Fibroblast of lung (primary cell): ENCODE results near the gene ZGRF1. TPM values are rescaled to one million over a fixed set of nuclear protein-coding genes. Genes with fewer than 3 reads are reported as not detected.
"Not testable (repeated sequence)": the region's sequence is repeated elsewhere in the genome, so short reads cannot be mapped to it uniquely, and the experiment has no call there.

ENCODE experiments used
- DNase-seq, 2 donors: peaks; one replicate each; pipeline versions ENCODE4 v3.0.0 to v3.0.0-alpha.2; 2010; ENCODE audit warnings: low read depth in 2 of 2
- H2AFZ ChIP-seq: 2 replicates; pipeline ENCODE4 v1.5.1; 2012; ENCODE audit warnings: low read length, control low read depth, inconsistent platforms
- H3K27ac ChIP-seq: 2 replicates; pipeline ENCODE4 v1.5.1; 2011; ENCODE audit warnings: low read length, control low read depth; ENCODE audit not compliant: insufficient read depth
- H3K27me3 ChIP-seq: 2 replicates; pipeline ENCODE4 v1.5.1; 2011; ENCODE audit warnings: mild to moderate bottlenecking, low read length; ENCODE audit not compliant: control insufficient read depth, insufficient read depth
- H3K36me3 ChIP-seq: 2 replicates; pipeline ENCODE4 v1.5.1; 2011; ENCODE audit warnings: low read length; ENCODE audit not compliant: control insufficient read depth, insufficient read depth
- H3K4me1 ChIP-seq: 2 replicates; pipeline ENCODE4 v1.5.1; 2011; ENCODE audit warnings: low read length; ENCODE audit not compliant: control insufficient read depth, insufficient read depth; ENCODE audit errors: extremely low read depth
- H3K4me2 ChIP-seq: 2 replicates; pipeline ENCODE4 v1.5.1; 2011; ENCODE audit warnings: low read length, control low read depth; ENCODE audit not compliant: insufficient read depth; ENCODE audit errors: extremely low read depth
- H3K4me3 ChIP-seq, 4 experiments: fragments of 200-600 bp in 1 of 4; sonication (generic) in 1 of 4; replicated peaks in 1 of 4; 2 replicates each; pipeline ENCODE4 v1.5.1; 2011 to 2016; ENCODE audit warnings: low read length in 4 of 4, low read depth in 3 of 4, mild to moderate bottlenecking in 3 of 4, control low read depth in 2 of 4, inconsistent platforms in 1 of 4, mixed read lengths in 1 of 4; ENCODE audit not compliant: insufficient read depth in 1 of 4; ENCODE audit errors: control extremely low read depth in 1 of 4
- H3K79me2 ChIP-seq: 2 replicates; pipeline ENCODE4 v1.5.1; 2012; ENCODE audit warnings: mild to moderate bottlenecking, low read length, inconsistent platforms; ENCODE audit not compliant: control insufficient read depth, insufficient read depth
- H3K9ac ChIP-seq: 2 replicates; pipeline ENCODE4 v1.5.1; 2011; ENCODE audit warnings: mild to moderate bottlenecking, low read length, control low read depth; ENCODE audit not compliant: insufficient read depth
- H3K9me3 ChIP-seq: 2 replicates; pipeline ENCODE4 v1.5.1; 2012; ENCODE audit warnings: low read depth, low read length; ENCODE audit not compliant: control insufficient read depth, insufficient read depth
- H4K20me1 ChIP-seq: 2 replicates; pipeline ENCODE4 v1.5.1; 2011; ENCODE audit warnings: low read length; ENCODE audit not compliant: control insufficient read depth, insufficient read depth; ENCODE audit errors: extremely low read depth
- CTCF ChIP-seq, 2 donors: IDR thresholded peaks in 1 of 2; conservative IDR thresholded peaks in 1 of 2; 1 replicate in 1 of 2; 2 replicates in 1 of 2; pipeline ENCODE4 v1.5.1; 2011 to 2012; ENCODE audit warnings: low read length in 2 of 2, control low read depth in 1 of 2, inconsistent platforms in 1 of 2, low read depth in 1 of 2, mild to moderate bottlenecking in 1 of 2
- EZH2 ChIP-seq: IDR thresholded peaks from 2 replicates; pipeline ENCODE4 v1.5.1; 2012; ENCODE audit warnings: low read length, control low read depth, mild to moderate bottlenecking; ENCODE audit errors: missing control alignments
- polyA plus RNA-seq, 2 donors: library from polyadenylated mRNA; depleted of rRNA in 1 of 2; stranded (reverse) in 1 of 2; unstranded in 1 of 2; fragments of >200 nt; gene quantifications; 2 replicates each; pipeline ENCODE4 v1.2.1, GENCODE V29; 2011 to 2012; ENCODE audit warnings: missing spikeins in 1 of 2
- total RNA-seq: library from RNA; depleted of rRNA; stranded (reverse); fragments of >200 nt; gene quantifications from 2 replicates; pipeline ENCODE4 v1.2.1, GENCODE V29; 2014

Gene ZGRF1
- total and polyA plus RNA-seq, 2 donors (not counting 1 experiment from before 2014, with no cell fraction given), result 3.1 to 5.8 TPM

- no peak overlapping the region for H3K4me2 ChIP-seq
- H3K9me3 ChIP-seq, result no peaks in the 10 kb centered on the region
- no peak overlapping the region for H2AFZ ChIP-seq
- H3K4me3 ChIP-seq, result no peak overlapping the region
- H4K20me1 ChIP-seq, result no peaks in the 10 kb centered on the region
- H3K79me2 ChIP-seq, result no peaks in the 10 kb centered on the region
- H3K27me3 ChIP-seq, result no peaks in the 10 kb centered on the region
- H3K27ac ChIP-seq, result no peak overlapping the region
- H3K36me3 ChIP-seq, result peaks cover 10% of the 10 kb centered on the region
- TF ChIP-seq CTCF (conservative IDR thresholded peaks at IDR 0.05 in 1 of 2, IDR thresholded peaks at IDR 0.05 in 1 of 2; ENCODE audit: low read depth in 1 of 2, low read length in 2 of 2) (no peak), EZH2 (no peak)
- no peaks in the 10 kb centered on the region for H3K4me1 ChIP-seq
- H3K9ac ChIP-seq, result no peak overlapping the region
- peak in 1 of 2 donors; percentile 33 for DNase-seq
Observed at GRCh38 chr4:112647785-112648184, 11.1 kb upstream of the ZGRF1 start.

DNA sequence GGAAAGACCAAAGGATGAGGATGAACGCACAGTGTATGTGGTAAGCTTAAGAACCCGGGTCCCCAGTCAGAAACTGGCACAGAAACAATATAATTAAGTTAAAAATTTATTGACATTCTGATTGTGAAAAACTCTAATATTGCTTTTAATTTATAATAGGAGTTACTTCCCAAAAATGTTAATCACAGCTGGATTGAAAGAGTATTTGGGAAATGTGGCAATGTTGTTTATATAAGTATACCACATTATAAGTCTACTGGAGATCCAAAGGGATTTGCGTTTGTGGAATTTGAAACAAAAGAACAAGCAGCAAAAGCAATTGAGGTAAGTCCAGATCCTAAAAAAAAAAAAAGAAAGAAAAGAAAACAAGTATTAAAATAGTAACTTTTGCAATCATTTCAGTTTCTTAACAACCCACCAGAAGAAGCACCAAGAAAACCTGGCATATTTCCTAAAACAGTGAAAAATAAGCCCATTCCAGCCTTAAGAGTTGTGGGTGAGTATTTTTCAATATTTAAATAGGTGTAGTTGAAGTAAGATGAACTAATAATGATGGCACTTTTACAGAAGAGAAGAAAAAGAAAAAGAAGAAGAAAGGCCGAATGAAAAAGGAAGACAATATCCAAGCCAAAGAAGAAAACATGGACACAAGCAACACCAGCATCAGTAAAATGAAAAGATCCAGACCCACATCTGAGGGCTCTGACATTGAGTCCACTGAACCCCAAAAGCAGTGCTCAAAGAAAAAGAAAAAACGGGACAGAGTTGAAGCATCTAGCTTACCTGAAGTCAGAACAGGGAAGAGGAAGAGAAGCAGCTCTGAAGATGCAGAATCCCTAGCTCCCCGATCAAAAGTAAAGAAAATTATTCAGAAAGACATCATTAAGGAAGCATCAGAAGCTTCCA lies 10.2 kb upstream of the ZGRF1 start:
- Histone ChIP-seq H3K36me3 (peaks cover 13% of the 10 kb centered on the region), H3K4me3 (no peak overlapping the region), H3K9me3 (no peaks in the 10 kb centered on the region), H3K4me1 (no peaks in the 10 kb centered on the region), H2AFZ (no peak overlapping the region), H4K20me1 (no peaks in the 10 kb centered on the region), H3K27ac (no peak overlapping the region), H3K27me3 (no peaks in the 10 kb centered on the region), H3K79me2 (peaks cover 2% of the 10 kb centered on the region), H3K9ac (no peak overlapping the region), H3K4me2 (no peak overlapping the region)
- TF ChIP-seq CTCF (conservative IDR thresholded peaks at IDR 0.05 in 1 of 2, IDR thresholded peaks at IDR 0.05 in 1 of 2; ENCODE audit: low read depth in 1 of 2, low read length in 2 of 2) (no peak), EZH2 (no peak)
- no peak for DNase-seq

GRCh38 chr4:112645541-112646329 lies 9.0 kb upstream of the ZGRF1 start:
- DNase-seq, result no peak
- Histone ChIP-seq H4K20me1 (no peaks in the 10 kb centered on the region), H3K27ac (no peak overlapping the region), H2AFZ (no peak overlapping the region), H3K9me3 (no peaks in the 10 kb centered on the region), H3K79me2 (peaks cover 3% of the 10 kb centered on the region), H3K4me3 (no peak overlapping the region), H3K4me1 (no peaks in the 10 kb centered on the region), H3K36me3 (peaks cover 7% of the 10 kb centered on the region), H3K27me3 (no peaks in the 10 kb centered on the region), H3K4me2 (no peak overlapping the region), H3K9ac (no peak overlapping the region)
- TF ChIP-seq EZH2, result no peak
- TF ChIP-seq CTCF (conservative IDR thresholded peaks at IDR 0.05 in 1 of 2, IDR thresholded peaks at IDR 0.05 in 1 of 2; ENCODE audit: low read depth in 1 of 2, low read length in 2 of 2), result no peak

DNA sequence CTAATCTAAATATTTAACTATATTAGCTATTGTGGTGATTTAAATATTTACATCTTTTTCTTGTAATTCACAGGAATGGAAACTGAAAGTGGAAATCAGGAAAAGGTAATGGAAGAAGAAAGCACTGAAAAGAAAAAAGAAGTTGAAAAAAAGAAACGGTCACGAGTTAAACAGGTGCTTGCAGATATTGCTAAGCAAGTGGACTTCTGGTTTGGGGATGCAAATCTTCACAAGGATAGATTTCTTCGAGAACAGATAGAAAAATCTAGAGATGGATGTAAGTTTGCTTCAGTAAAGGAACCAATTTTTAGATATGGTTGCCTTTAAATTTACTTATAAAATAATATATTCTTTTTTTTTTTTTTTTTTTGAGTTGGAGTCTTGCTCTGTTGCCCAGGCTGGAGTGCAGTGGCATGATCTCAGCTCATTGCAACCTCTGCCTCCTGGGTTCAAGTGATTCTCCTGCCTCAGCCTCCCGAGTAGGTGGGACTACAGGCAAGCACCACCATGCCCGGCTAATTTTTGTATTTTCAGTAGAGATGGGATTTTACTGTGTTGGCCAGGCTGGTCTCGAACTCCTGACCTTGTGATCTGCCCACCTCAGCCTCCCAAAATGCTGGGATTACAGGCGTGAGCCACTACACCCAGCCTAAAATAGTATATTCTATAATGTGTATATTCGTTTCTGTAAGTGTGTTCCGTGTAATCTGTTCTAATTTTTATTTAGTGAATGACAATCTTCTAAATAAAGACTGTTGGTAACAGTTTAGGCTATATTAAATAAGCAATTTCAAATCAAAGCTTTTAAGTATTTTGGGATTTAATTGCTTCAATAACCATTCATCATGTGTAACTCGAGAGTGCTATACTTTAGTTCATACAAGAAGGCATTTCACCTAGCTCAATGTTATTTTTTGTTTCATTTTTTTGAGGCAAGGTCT lies 8.2 kb upstream of the ZGRF1 start:
- H3K27me3 ChIP-seq, H3K9ac ChIP-seq, H3K79me2 ChIP-seq, H3K36me3 ChIP-seq, H3K4me2 ChIP-seq, H2AFZ ChIP-seq, H3K4me1 ChIP-seq, DNase-seq, H3K4me3 ChIP-seq, H4K20me1 ChIP-seq, H3K27ac ChIP-seq, H3K9me3 ChIP-seq: not testable (repeated sequence)
